ENCODE data around the gene ADGRL3.

GRCh38 chr4:61663310-61663709 lies 463.2 kb downstream of the ADGRL3 start:
- TF ChIP-seq CTCF (IDR thresholded peaks at IDR 0.05) (no peak), EZH2 (IDR thresholded peaks at IDR 0.05) (no peak)

Data from neural progenitor cell (in vitro differentiated cells).